ENCODE data around the gene IFNAR2. TPM values are rescaled to one million over a fixed set of nuclear protein-coding genes. Genes with fewer than 3 reads are reported as not detected.

IFNAR2 gene
- polyA plus RNA-seq (2013), result 37.4 TPM

- POLR2A ChIA-PET, result no interaction called here
Measured at GRCh38 chr21:33229784-33230544, at the start of gene IFNAR2. TSS of gene IFNAR2 (plus strand) at chr21:33229938. CDS start at chr21:33241923, 11,985 bp downstream.

GRCh38 chr21:33185852-33186251 lies 43.9 kb upstream of the IFNAR2 start:
- Histone ChIP-seq H3K4me1 (ENCODE audit: control extremely low read depth in 1 of 4, control insufficient read depth in 4 of 4, insufficient read depth in 4 of 4, low read length in 3 of 4) (no peaks in the 10 kb centered on the region), H3K4me3 (ENCODE audit: control insufficient read depth in 1 of 7, extremely low read depth in 1 of 7, insufficient read depth in 4 of 7, low read depth in 2 of 7, low read length in 6 of 7) (no peak overlapping the region), H3K36me3 (ENCODE audit: control insufficient read depth in 4 of 4, insufficient read depth in 4 of 4, low read length in 3 of 4) (no peaks in the 10 kb centered on the region), H3K27ac (ENCODE audit: insufficient read depth in 1 of 2, low read depth in 1 of 2, low read length in 2 of 2, poor library complexity in 1 of 2, severe bottlenecking in 2 of 2) (no peak overlapping the region), H3K9me3 (ENCODE audit: control extremely low read depth in 1 of 5, control insufficient read depth in 4 of 5, insufficient read depth in 2 of 5, low read depth in 1 of 5, low read length in 4 of 5) (peaks cover 0 to 5% (median 0%) of the 10 kb centered on the region in 5 experiments), H3K27me3 (replicated peaks in 2 of 5; ENCODE audit: control insufficient read depth in 4 of 5, insufficient read depth in 5 of 5, low read length in 4 of 5) (peaks cover 0 to 8% (median 2%) of the 10 kb centered on the region in 5 experiments)
- WGBS (ENCODE audit: insufficient coverage), result 28% methylated on average over 3 of the region's 6 CpGs
- ChIA-PET CTCF (interaction anchor here (1.2 to 3.4 kb wide), 3 partner anchors 10 to 176 kb away, joined by 3 to 13 read pairs (median 3); no protein-coding TSS in a partner anchor), POLR2A (no interaction called here)
- DNase-seq, result no peak

More at GRCh38 chr21:33229784-33230544, at the start of gene IFNAR2:
- no peaks in the 10 kb centered on the region for H3K9me3 ChIP-seq (ENCODE audit: control extremely low read depth in 1 of 5, control insufficient read depth in 4 of 5, insufficient read depth in 2 of 5, low read depth in 1 of 5, low read length in 4 of 5)
- H3K4me1 ChIP-seq (ENCODE audit: control extremely low read depth in 1 of 4, control insufficient read depth in 4 of 4, insufficient read depth in 4 of 4, low read length in 3 of 4), result peaks cover 29 to 48% (median 36%) of the 10 kb centered on the region in 4 experiments
- WGBS (ENCODE audit: insufficient coverage), result 0% methylated on average over 71 of the region's 95 CpGs
- H3K36me3 ChIP-seq (ENCODE audit: control insufficient read depth in 4 of 4, insufficient read depth in 4 of 4, low read length in 3 of 4), result peaks cover 0 to 5% (median 2%) of the 10 kb centered on the region in 4 experiments
- H3K27me3 ChIP-seq (replicated peaks in 2 of 5; ENCODE audit: control insufficient read depth in 4 of 5, insufficient read depth in 5 of 5, low read length in 4 of 5), result no peaks in the 10 kb centered on the region
- CTCF ChIA-PET, result interaction anchor here (0.6 to 2.0 kb wide), 2 partner anchors 25 to 36 kb away, joined by 3 to 8 read pairs; partner anchors contain the start of gene IL10RB
- H3K27ac ChIP-seq (ENCODE audit: insufficient read depth in 1 of 2, low read depth in 1 of 2, low read length in 2 of 2, poor library complexity in 1 of 2, severe bottlenecking in 2 of 2), result peak within 1 kb of the TSS; percentile 68 to 86
- peak in 2 of 3 donors; percentile 61 to 75 for DNase-seq
- H3K4me3 ChIP-seq (ENCODE audit: control insufficient read depth in 1 of 7, extremely low read depth in 1 of 7, insufficient read depth in 4 of 7, low read depth in 2 of 7, low read length in 6 of 7), result peak within 1 kb of the TSS; percentile 89 to 98 (median 90)

GRCh38 chr21:33187276-33187675 lies 42.5 kb upstream of the IFNAR2 start:
- Histone ChIP-seq H3K27ac (ENCODE audit: insufficient read depth in 1 of 2, low read depth in 1 of 2, low read length in 2 of 2, poor library complexity in 1 of 2, severe bottlenecking in 2 of 2) (no peak overlapping the region), H3K4me1 (ENCODE audit: control extremely low read depth in 1 of 4, control insufficient read depth in 4 of 4, insufficient read depth in 4 of 4, low read length in 3 of 4) (no peaks in the 10 kb centered on the region), H3K9me3 (ENCODE audit: control extremely low read depth in 1 of 5, control insufficient read depth in 4 of 5, insufficient read depth in 2 of 5, low read depth in 1 of 5, low read length in 4 of 5) (peaks cover 0 to 5% (median 0%) of the 10 kb centered on the region in 5 experiments), H3K36me3 (ENCODE audit: control insufficient read depth in 4 of 4, insufficient read depth in 4 of 4, low read length in 3 of 4) (no peaks in the 10 kb centered on the region), H3K4me3 (ENCODE audit: control insufficient read depth in 1 of 7, extremely low read depth in 1 of 7, insufficient read depth in 4 of 7, low read depth in 2 of 7, low read length in 6 of 7) (no peak overlapping the region), H3K27me3 (replicated peaks in 2 of 5; ENCODE audit: control insufficient read depth in 4 of 5, insufficient read depth in 5 of 5, low read length in 4 of 5) (peaks cover 0 to 12% (median 4%) of the 10 kb centered on the region in 5 experiments)
- WGBS (ENCODE audit: insufficient coverage), result 86% methylated on average over 1 of the region's 4 CpGs
- ChIA-PET POLR2A (no interaction called here), CTCF (interaction anchor here (1.2 to 3.4 kb wide), 2 partner anchors 10 to 12 kb away, joined by 3 to 13 read pairs; no protein-coding TSS in a partner anchor)
- no peak for DNase-seq

GRCh38 chr21:33189237-33189636 lies 40.5 kb upstream of the IFNAR2 start:
- CTCF ChIA-PET, result interaction anchor here (0.6 to 1.1 kb wide), 2 partner anchors 18 to 32 kb away, joined by 4 to 5 read pairs; no protein-coding TSS in a partner anchor
- Histone ChIP-seq H3K27me3 (replicated peaks in 2 of 5; ENCODE audit: control insufficient read depth in 4 of 5, insufficient read depth in 5 of 5, low read length in 4 of 5) (peaks cover 0 to 12% (median 4%) of the 10 kb centered on the region in 5 experiments), H3K9me3 (ENCODE audit: control extremely low read depth in 1 of 5, control insufficient read depth in 4 of 5, insufficient read depth in 2 of 5, low read depth in 1 of 5, low read length in 4 of 5) (peaks cover 0 to 5% (median 0%) of the 10 kb centered on the region in 5 experiments), H3K4me1 (ENCODE audit: control extremely low read depth in 1 of 4, control insufficient read depth in 4 of 4, insufficient read depth in 4 of 4, low read length in 3 of 4) (no peaks in the 10 kb centered on the region), H3K27ac (ENCODE audit: insufficient read depth in 1 of 2, low read depth in 1 of 2, low read length in 2 of 2, poor library complexity in 1 of 2, severe bottlenecking in 2 of 2) (no peak overlapping the region), H3K36me3 (ENCODE audit: control insufficient read depth in 4 of 4, insufficient read depth in 4 of 4, low read length in 3 of 4) (no peaks in the 10 kb centered on the region), H3K4me3 (ENCODE audit: control insufficient read depth in 1 of 7, extremely low read depth in 1 of 7, insufficient read depth in 4 of 7, low read depth in 2 of 7, low read length in 6 of 7) (no peak overlapping the region)
- DNase-seq, result no peak
- POLR2A ChIA-PET, result interaction anchor here (0.5 kb wide), 1 partner anchor 172 kb away, joined by 4 read pairs; no protein-coding TSS in a partner anchor
- WGBS (ENCODE audit: insufficient coverage), result 73% methylated on average over 3 of the region's 4 CpGs

GRCh38 chr21:33189824-33190223 lies 39.9 kb upstream of the IFNAR2 start:
- Histone ChIP-seq H3K27ac (ENCODE audit: insufficient read depth in 1 of 2, low read depth in 1 of 2, low read length in 2 of 2, poor library complexity in 1 of 2, severe bottlenecking in 2 of 2) (no peak overlapping the region), H3K9me3 (ENCODE audit: control extremely low read depth in 1 of 5, control insufficient read depth in 4 of 5, insufficient read depth in 2 of 5, low read depth in 1 of 5, low read length in 4 of 5) (peaks cover 0 to 5% (median 0%) of the 10 kb centered on the region in 5 experiments), H3K27me3 (replicated peaks in 2 of 5; ENCODE audit: control insufficient read depth in 4 of 5, insufficient read depth in 5 of 5, low read length in 4 of 5) (peaks cover 0 to 12% (median 4%) of the 10 kb centered on the region in 5 experiments), H3K36me3 (ENCODE audit: control insufficient read depth in 4 of 4, insufficient read depth in 4 of 4, low read length in 3 of 4) (no peaks in the 10 kb centered on the region), H3K4me1 (ENCODE audit: control extremely low read depth in 1 of 4, control insufficient read depth in 4 of 4, insufficient read depth in 4 of 4, low read length in 3 of 4) (no peaks in the 10 kb centered on the region), H3K4me3 (ENCODE audit: control insufficient read depth in 1 of 7, extremely low read depth in 1 of 7, insufficient read depth in 4 of 7, low read depth in 2 of 7, low read length in 6 of 7) (no peak overlapping the region)
- 74% methylated on average over 3 of the region's 3 CpGs for WGBS (ENCODE audit: insufficient coverage)
- POLR2A ChIA-PET, result interaction anchor here (0.5 kb wide), 1 partner anchor 171 kb away, joined by 4 read pairs; no protein-coding TSS in a partner anchor
- CTCF ChIA-PET, result interaction anchor here (0.6 to 1.1 kb wide), 2 partner anchors 19 to 32 kb away, joined by 4 to 5 read pairs; no protein-coding TSS in a partner anchor
- DNase-seq, result no peak

- H3K36me3 ChIP-seq (ENCODE audit: control insufficient read depth in 4 of 4, insufficient read depth in 4 of 4, low read length in 3 of 4), result no peaks in the 10 kb centered on the region
- WGBS (ENCODE audit: insufficient coverage), result 17% methylated on average over 12 of the region's 14 CpGs
- peaks cover 0 to 10% (median 2%) of the 10 kb centered on the region in 4 experiments for H3K4me1 ChIP-seq (ENCODE audit: control extremely low read depth in 1 of 4, control insufficient read depth in 4 of 4, insufficient read depth in 4 of 4, low read length in 3 of 4)
- ChIA-PET CTCF (interaction anchor here (0.6 to 3.6 kb wide), 43 partner anchors 10 to 540 kb away, joined by 3 to 35 read pairs (median 4); no protein-coding TSS in a partner anchor), POLR2A (interaction anchor here (1.0 kb wide), 1 partner anchor 364 kb away, joined by 3 read pairs; no protein-coding TSS in a partner anchor)
- no peak overlapping the region for H3K4me3 ChIP-seq (ENCODE audit: control insufficient read depth in 1 of 7, extremely low read depth in 1 of 7, insufficient read depth in 4 of 7, low read depth in 2 of 7, low read length in 6 of 7)
- H3K27ac ChIP-seq (ENCODE audit: insufficient read depth in 1 of 2, low read depth in 1 of 2, low read length in 2 of 2, poor library complexity in 1 of 2, severe bottlenecking in 2 of 2), result no peak overlapping the region
- H3K27me3 ChIP-seq (replicated peaks in 2 of 5; ENCODE audit: control insufficient read depth in 4 of 5, insufficient read depth in 5 of 5, low read length in 4 of 5), result no peaks in the 10 kb centered on the region
- peak; percentile 62 to 73 (median 69) for DNase-seq
- no peaks in the 10 kb centered on the region for H3K9me3 ChIP-seq (ENCODE audit: control extremely low read depth in 1 of 5, control insufficient read depth in 4 of 5, insufficient read depth in 2 of 5, low read depth in 1 of 5, low read length in 4 of 5)
Measured at GRCh38 chr21:33196941-33197374, 32.8 kb upstream of the IFNAR2 start.

Data from common myeloid progenitor, CD34-positive (primary cell).